Thyroid gland (tissue), 4 donors: ENCODE measurements around the gene GAS2L1.

Source experiments
- POLR2A ChIP-seq, 2 donors: fragments of 450-650 bp; IDR thresholded peaks; one replicate each; pipeline ENCODE4 v1.6.1; 2017; ENCODE audit warnings: antibody characterized with exemption in 2 of 2, mild to moderate bottlenecking in 2 of 2, moderate library complexity in 1 of 2
- TF ChIP-seq, protein P1 (sequence below), 6 experiments: fragments of 200-600 bp in 3 of 6; fragments of 450-650 bp in 3 of 6; sonication (generic) in 3 of 6; IDR thresholded peaks; one replicate each; pipeline ENCODE4 v1.5.1; 2016 to 2019; ENCODE audit warnings: antibody characterized with exemption in 6 of 6, mild to moderate bottlenecking in 2 of 6, inconsistent platforms in 1 of 6, moderate library complexity in 1 of 6

DNA sequence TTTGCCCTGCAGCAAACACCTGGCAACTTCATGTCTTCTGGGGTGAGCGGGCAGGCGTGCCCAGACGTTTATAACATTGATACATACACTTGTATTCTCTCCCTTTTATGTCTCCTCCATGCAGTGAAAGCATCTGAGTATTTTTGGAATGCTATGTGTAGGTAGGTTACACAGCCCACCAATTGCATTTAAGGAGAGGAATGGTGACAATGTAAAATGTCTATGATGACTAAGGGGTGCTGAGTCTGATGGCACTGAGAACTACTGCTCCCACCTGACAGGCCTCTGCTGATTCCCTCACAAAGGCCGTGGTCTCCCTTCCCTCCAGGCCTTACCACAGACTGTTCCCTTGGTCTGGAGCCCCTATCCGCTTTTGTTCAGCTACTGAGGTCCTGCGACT, 31.9 kb downstream of the GAS2L1 start:
- TF ChIP-seq, protein P1, sequence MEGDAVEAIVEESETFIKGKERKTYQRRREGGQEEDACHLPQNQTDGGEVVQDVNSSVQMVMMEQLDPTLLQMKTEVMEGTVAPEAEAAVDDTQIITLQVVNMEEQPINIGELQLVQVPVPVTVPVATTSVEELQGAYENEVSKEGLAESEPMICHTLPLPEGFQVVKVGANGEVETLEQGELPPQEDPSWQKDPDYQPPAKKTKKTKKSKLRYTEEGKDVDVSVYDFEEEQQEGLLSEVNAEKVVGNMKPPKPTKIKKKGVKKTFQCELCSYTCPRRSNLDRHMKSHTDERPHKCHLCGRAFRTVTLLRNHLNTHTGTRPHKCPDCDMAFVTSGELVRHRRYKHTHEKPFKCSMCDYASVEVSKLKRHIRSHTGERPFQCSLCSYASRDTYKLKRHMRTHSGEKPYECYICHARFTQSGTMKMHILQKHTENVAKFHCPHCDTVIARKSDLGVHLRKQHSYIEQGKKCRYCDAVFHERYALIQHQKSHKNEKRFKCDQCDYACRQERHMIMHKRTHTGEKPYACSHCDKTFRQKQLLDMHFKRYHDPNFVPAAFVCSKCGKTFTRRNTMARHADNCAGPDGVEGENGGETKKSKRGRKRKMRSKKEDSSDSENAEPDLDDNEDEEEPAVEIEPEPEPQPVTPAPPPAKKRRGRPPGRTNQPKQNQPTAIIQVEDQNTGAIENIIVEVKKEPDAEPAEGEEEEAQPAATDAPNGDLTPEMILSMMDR (IDR thresholded peaks at IDR 0.05): no peak
- TF ChIP-seq POLR2A (IDR thresholded peaks at IDR 0.05): no peak
